Kidney (tissue), 14 donors: ENCODE measurements around the gene RAP1GAP2. TPM values are rescaled to one million over a fixed set of nuclear protein-coding genes. Genes with fewer than 3 reads are reported as not detected.
"Not testable (repeated sequence)": the region's sequence is repeated elsewhere in the genome, so short reads cannot be mapped to it uniquely, and the experiment has no call there.

Experiments used
- DNase-seq, 5 donors: peaks; one replicate each; pipeline ENCODE4 v3.0.0-alpha.2; 2013 to 2020
- FAIRE-seq: peaks from 2 replicates; lab custom pipeline; 2012; peaks lifted over from hg19 to GRCh38; lab: Jason Lieb, UNC
- H3K27ac ChIP-seq, 2 donors: one replicate each; pipeline ENCODE4 v1.7.0; 2013; ENCODE audit warnings: low read depth in 2 of 2, low read length in 2 of 2, inconsistent platforms in 1 of 2
- H3K27me3 ChIP-seq: one replicate; pipeline ENCODE4 v1.7.1; 2013; ENCODE audit warnings: low read length, inconsistent platforms; ENCODE audit not compliant: control insufficient read depth, insufficient read depth
- H3K36me3 ChIP-seq, 3 donors: one replicate each; pipeline versions ENCODE4 v1.7.0 to v1.7.1; 2013; ENCODE audit warnings: low read length in 3 of 3, control low read depth in 1 of 3, inconsistent platforms in 1 of 3; ENCODE audit not compliant: insufficient read depth in 3 of 3, control insufficient read depth in 2 of 3
- H3K4me1 ChIP-seq, 3 donors: one replicate each; pipeline versions ENCODE4 v1.7.0 to v1.7.1; 2013; ENCODE audit warnings: low read length in 3 of 3, inconsistent platforms in 1 of 3, low read depth in 1 of 3; ENCODE audit not compliant: control insufficient read depth in 2 of 3, insufficient read depth in 2 of 3
- H3K4me3 ChIP-seq, 3 donors: one replicate each; pipeline versions ENCODE4 v1.7.0 to v1.8.1; 2013; ENCODE audit warnings: low read length in 3 of 3, control low read depth in 1 of 3, inconsistent platforms in 1 of 3
- H3K9ac ChIP-seq, 3 donors: one replicate each; pipeline versions ENCODE4 v1.7.0 to v1.7.1; 2013; ENCODE audit warnings: low read length in 3 of 3, control low read depth in 1 of 3, inconsistent platforms in 1 of 3
- H3K9me3 ChIP-seq, 3 donors: one replicate each; pipeline versions ENCODE4 v1.7.0 to v1.7.1; 2013; ENCODE audit warnings: low read length in 3 of 3, control low read depth in 1 of 3, inconsistent platforms in 1 of 3; ENCODE audit not compliant: control insufficient read depth in 2 of 3, insufficient read depth in 1 of 3
- CTCF ChIP-seq: IDR thresholded peaks from 3 replicates; pipeline ENCODE4 v1.5.1; 2012; ENCODE audit warnings: mild to moderate bottlenecking, moderate library complexity, borderline replicate concordance; ENCODE audit not compliant: insufficient read depth; ENCODE audit errors: extremely low read depth
- intact Hi-C: fragments of 100-400 bp; cut with DNase I; formaldehyde crosslinking; loops from one replicate; pipeline ENCODE4 v1.11.1; 2022
- polyA plus RNA-seq: library from polyadenylated mRNA; stranded (reverse); fragments of 350-450 nt; fragmentation: Illumina TruSeq; extraction: RNeasy Lipid Tissue Mini Kit (QIAGEN cat#74804); gene quantifications from one replicate; pipeline ENCODE4 v1.2.3, GENCODE V29; 2014; ENCODE audit warnings: low read depth, low replicate concordance; ENCODE audit not compliant: insufficient read depth
- total RNA-seq: library from RNA; stranded (reverse); fragmentation: NEBNext Ultra II Directional; extraction: Animal tissue kit (Norgen Biotek cat#: 25700); gene quantifications from one replicate; pipeline ENCODE4 v1.2.1, GENCODE V29; 2021
- donor health status: control.
- donor health status: control.
- donor health status: control.
- donor health status: control.
- donor health status: control.
- donor health status: DM: yes; HTN: yes; CAD: no.
- donor health status: Normal renal cell carcinoma (clear cell type).

RAP1GAP2 gene
- total and polyA plus RNA-seq, 2 donors from 2014 or later, result 6.8 to 46.2 TPM

DNA sequence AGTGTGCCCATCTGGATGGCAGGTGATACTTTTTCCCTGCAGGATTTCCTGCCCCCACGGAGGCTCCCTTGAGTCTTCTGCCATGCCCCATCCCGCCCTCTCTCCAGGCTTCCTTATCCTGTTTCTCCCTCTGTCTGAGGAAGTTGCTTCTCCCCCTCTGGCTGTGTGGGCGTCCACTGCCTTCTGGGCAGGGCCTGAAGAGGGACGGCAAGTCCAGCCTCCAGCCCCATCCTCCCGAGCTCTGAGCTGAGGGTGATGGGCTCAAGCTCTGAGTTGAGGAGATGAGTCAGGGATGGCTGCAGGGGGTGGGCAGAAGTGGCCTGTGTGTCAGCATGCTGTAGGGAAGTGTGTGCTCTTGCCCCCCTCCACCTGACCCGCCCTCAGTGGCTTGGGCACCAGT lies 14.2 kb upstream of the RAP1GAP2 start:
- no peak overlapping the region for H3K9ac ChIP-seq
- H3K4me1 ChIP-seq, result peaks cover 0 to under 1% (median 0%) of the 10 kb centered on the region in 3 donors
- H3K27me3 ChIP-seq, result no peaks in the 10 kb centered on the region
- H3K36me3 ChIP-seq, result no peaks in the 10 kb centered on the region
- no peaks in the 10 kb centered on the region for H3K9me3 ChIP-seq
- intact Hi-C loops, result no loop called here
- H3K27ac ChIP-seq, result no peak overlapping the region
- no peak for TF ChIP-seq CTCF
- FAIRE-seq (no peak), DNase-seq (no peak)
- H3K4me3 ChIP-seq, result no peak overlapping the region

GRCh38 chr17:2783310-2784030 lies 12.8 kb upstream of the RAP1GAP2 start:
- intact Hi-C loops, result no loop called here
- FAIRE-seq (no peak), DNase-seq (no peak)

DNA sequence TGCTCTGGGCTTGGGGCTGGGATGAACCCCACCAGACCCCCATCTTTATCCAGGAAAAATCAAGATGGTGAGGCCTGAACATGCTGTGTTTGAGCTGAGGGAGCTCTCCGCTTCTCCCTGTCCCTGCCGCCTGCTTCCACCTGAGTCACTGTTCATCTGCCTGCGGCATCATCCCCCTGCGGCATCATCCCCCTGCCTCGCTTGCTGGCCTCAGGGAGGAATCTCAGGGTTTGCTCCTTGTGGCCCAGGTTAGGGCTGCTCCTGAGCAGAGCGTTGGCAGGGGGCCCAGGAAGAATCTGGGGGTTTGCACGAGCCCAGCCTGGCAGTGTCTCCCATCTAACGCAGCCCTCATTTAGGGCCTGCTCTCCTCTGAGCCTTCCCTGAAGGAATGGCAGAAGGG lies 11.4 kb upstream of the RAP1GAP2 start:
- no peak for TF ChIP-seq CTCF
- Histone ChIP-seq H3K27ac (no peak overlapping the region), H3K36me3 (no peaks in the 10 kb centered on the region), H3K9me3 (no peaks in the 10 kb centered on the region), H3K9ac (no peak overlapping the region), H3K27me3 (no peaks in the 10 kb centered on the region), H3K4me3 (no peak overlapping the region), H3K4me1 (no peaks in the 10 kb centered on the region)
- intact Hi-C loops, result no loop called here
- DNase-seq (no peak), FAIRE-seq (no peak)

More at GRCh38 chr17:2783310-2784030, 12.8 kb upstream of the RAP1GAP2 start:
- TF ChIP-seq CTCF, result no peak
- no peak overlapping the region for H3K9ac ChIP-seq
- H3K4me3 ChIP-seq, result no peak overlapping the region
- no peaks in the 10 kb centered on the region for H3K9me3 ChIP-seq
- H3K27me3 ChIP-seq, result no peaks in the 10 kb centered on the region
- H3K4me1 ChIP-seq, result no peaks in the 10 kb centered on the region
- H3K27ac ChIP-seq, result no peak overlapping the region
- no peaks in the 10 kb centered on the region for H3K36me3 ChIP-seq

DNA sequence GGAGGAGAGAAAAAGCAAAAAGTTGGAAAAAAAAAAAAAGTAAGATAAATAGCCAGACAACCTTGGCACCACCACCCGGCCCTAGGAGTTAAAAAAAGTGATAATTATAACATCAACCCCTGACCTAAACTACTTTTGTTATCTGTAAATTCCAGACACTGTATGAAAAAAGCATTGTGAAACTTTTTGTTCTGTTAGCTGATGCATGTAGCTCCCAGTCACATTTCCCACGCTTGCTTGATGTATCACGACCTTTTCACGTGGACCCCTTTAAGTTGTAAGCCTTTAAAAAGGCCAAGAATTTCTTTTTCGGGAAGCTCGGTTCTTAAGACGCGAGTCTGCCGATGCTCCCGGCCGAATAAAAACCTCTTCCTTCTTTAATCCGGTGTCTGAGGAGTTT lies 10.9 kb upstream of the RAP1GAP2 start:
- H3K27me3 ChIP-seq, H3K36me3 ChIP-seq, intact Hi-C loops, H3K9ac ChIP-seq, H3K27ac ChIP-seq, H3K9me3 ChIP-seq, DNase-seq, H3K4me3 ChIP-seq, FAIRE-seq, H3K4me1 ChIP-seq: not testable (repeated sequence)
